Thoracic aorta endothelial cell (primary cell): Measurements from ENCODE around the gene WDFY2. TPM values are rescaled to one million over a fixed set of nuclear protein-coding genes. Genes with fewer than 3 reads are reported as not detected.

Source experiments
- small RNA-seq: library from RNA; depleted of rRNA; stranded (forward); fragments of <200 nt; gene quantifications from one replicate; pipeline ENCODE3, GENCODE V24; 2012
- total RNA-seq: library from RNA; depleted of rRNA; stranded (reverse); fragments of >200 nt; gene quantifications from 2 replicates; pipeline ENCODE4 v1.2.3, GENCODE V29; 2012

WDFY2 gene
- total RNA-seq = 4.1 and 4.3 TPM in 2 replicates

GRCh38 chr13:51583875-51584730 is at the start of gene WDFY2:
TSS of gene WDFY2 (plus strand) at chr13:51584462. CDS start at chr13:51584688, 226 bp downstream.

GRCh38 chr13:51803422-51804294 is 219.4 kb downstream of the WDFY2 start, which contains the start of gene DHRS12:
TSS of gene DHRS12 (minus strand) at chr13:51804163. CDS start at chr13:51799659, 4,504 bp downstream.

Small RNA genes lying within 50 kb of the gene (small RNA-seq; reads per million reads assigned to genes)
- not detected for gene MIR4703
- not detected for gene RN7SL413P
- gene RNU6-65P = 0.21 reads per million
- gene RNY1P6 = not detected

Other genes starting within 250 kb of the WDFY2 start
- gene SERPINE3, start 244.8 kb upstream of the WDFY2 start, total RNA-seq = 0.07 TPM in 1 of 2 replicates, not detected in the other
- 49.5 and 54.6 TPM in 2 replicates for gene INTS6, start 131.4 kb upstream of the WDFY2 start, total RNA-seq
- 3.1 and 3.6 TPM in 2 replicates for gene DHRS12, start 219.7 kb downstream of the WDFY2 start, total RNA-seq